Frontal cortex (tissue), 4 donors: ENCODE data around the gene ANKS1B. TPM values are rescaled to one million over a fixed set of nuclear protein-coding genes. Genes with fewer than 3 reads are reported as not detected.
"Not testable (repeated sequence)": the region's sequence is repeated elsewhere in the genome, so short reads cannot be mapped to it uniquely, and the experiment has no call there.

ENCODE experiments used
- DNase-seq, 2 donors: peaks; one replicate each; pipeline ENCODE4 v3.0.0; 2012; ENCODE audit warnings: low spot score in 2 of 2
- FAIRE-seq: peaks from 2 replicates; lab custom pipeline; 2012; peaks lifted over from hg19 to GRCh38; lab: Jason Lieb, UNC
- total RNA-seq: library from RNA; depleted of rRNA; stranded (reverse); fragments of >200 nt; gene quantifications from one replicate; pipeline ENCODE4 v1.2.3, GENCODE V29; 2014
- donor health status: control.
- donor health status: control.
- donor health status: control.

The ANKS1B gene
- total RNA-seq, 1 donor from 2014 or later = 329 TPM

GRCh38 chr12:99627459-99627858, 357.3 kb downstream of the ANKS1B start:
- no peak for FAIRE-seq

GRCh38 chr12:99624591-99624990, 360.1 kb downstream of the ANKS1B start:
- not testable (repeated sequence) for FAIRE-seq, DNase-seq

More at GRCh38 chr12:99627459-99627858, 357.3 kb downstream of the ANKS1B start:
- no peak for DNase-seq

- DNase-seq (no peak), FAIRE-seq (no peak)
Observed at GRCh38 chr12:99620159-99620479, 364.6 kb downstream of the ANKS1B start.

GRCh38 chr12:99619389-99620158, 365.2 kb downstream of the ANKS1B start:
- DNase-seq (no peak), FAIRE-seq (no peak)

GRCh38 chr12:99618657-99619056, 366.1 kb downstream of the ANKS1B start:
- no peak for DNase-seq

GRCh38 chr12:99611599-99611998, 373.1 kb downstream of the ANKS1B start:
- no peak for DNase-seq
- no peak for FAIRE-seq

More at GRCh38 chr12:99618657-99619056, 366.1 kb downstream of the ANKS1B start:
- FAIRE-seq = no peak

GRCh38 chr12:99611117-99611516, 373.6 kb downstream of the ANKS1B start:
- no peak for DNase-seq
- FAIRE-seq = no peak

GRCh38 chr12:99609455-99610181, 375.1 kb downstream of the ANKS1B start:
- FAIRE-seq = no peak
- no peak for DNase-seq

GRCh38 chr12:99600388-99600787, 384.3 kb downstream of the ANKS1B start:
- no peak for DNase-seq

GRCh38 chr12:99598785-99599184, 386.0 kb downstream of the ANKS1B start:
- FAIRE-seq (no peak), DNase-seq (no peak)

More at GRCh38 chr12:99600388-99600787, 384.3 kb downstream of the ANKS1B start:
- FAIRE-seq = no peak

GRCh38 chr12:99596762-99597161, 388.0 kb downstream of the ANKS1B start:
- no peak for FAIRE-seq

GRCh38 chr12:99577125-99577524, 407.6 kb downstream of the ANKS1B start:
- FAIRE-seq, DNase-seq: not testable (repeated sequence)

More at GRCh38 chr12:99596762-99597161, 388.0 kb downstream of the ANKS1B start:
- no peak for DNase-seq

GRCh38 chr12:99573980-99574379, 410.8 kb downstream of the ANKS1B start:
- FAIRE-seq (no peak), DNase-seq (no peak)

GRCh38 chr12:99567072-99567471, 417.7 kb downstream of the ANKS1B start:
- DNase-seq (no peak), FAIRE-seq (no peak)

GRCh38 chr12:99558109-99558508, 426.6 kb downstream of the ANKS1B start:
- no peak for DNase-seq
- FAIRE-seq = no peak

- no peak for DNase-seq
- FAIRE-seq = no peak
Observed at GRCh38 chr12:99553461-99553860, 431.3 kb downstream of the ANKS1B start.

- DNase-seq (no peak), FAIRE-seq (no peak)
Observed at GRCh38 chr12:99552022-99552421, 432.7 kb downstream of the ANKS1B start.

- DNase-seq (no peak), FAIRE-seq (no peak)
Observed at GRCh38 chr12:99549651-99550050, 435.1 kb downstream of the ANKS1B start.

GRCh38 chr12:99549196-99549595, 435.5 kb downstream of the ANKS1B start:
- FAIRE-seq (no peak), DNase-seq (no peak)

GRCh38 chr12:99544457-99544856, 440.3 kb downstream of the ANKS1B start:
- FAIRE-seq = no peak
- DNase-seq = no peak

- no peak for DNase-seq
- no peak for FAIRE-seq
Observed at GRCh38 chr12:99529966-99530365, 454.8 kb downstream of the ANKS1B start.
